GM12878 (cell line): ENCODE measurements around the gene KCNK17.

Experiments
- HDAC2 ChIP-seq: fragments of 200-600 bp; sonication (generic); IDR thresholded peaks from 2 replicates; pipeline ENCODE4 v1.6.1; 2017
- PKNOX1 ChIP-seq: fragments of 450-650 bp; IDR thresholded peaks from 2 replicates; pipeline ENCODE4 v1.6.1; 2016; ENCODE audit warnings: mild to moderate bottlenecking
- POLR2A ChIP-seq: IDR thresholded peaks from 2 replicates; pipeline ENCODE4 v1.6.1; 2011; ENCODE audit warnings: low read depth, mild to moderate bottlenecking, low read length
- RAD51 ChIP-seq: fragments of 450-650 bp; IDR thresholded peaks from 2 replicates; pipeline ENCODE4 v1.6.1; 2016; ENCODE audit warnings: moderate library complexity, mild to moderate bottlenecking, inconsistent platforms
- SP1 ChIP-seq: IDR thresholded peaks from one replicate; pipeline ENCODE4 v1.6.1; 2011; ENCODE audit warnings: low read depth, low read length
- SRF ChIP-seq, 2 experiments: IDR thresholded peaks; 2 replicates each; pipeline ENCODE4 v1.6.1; 2011; ENCODE audit warnings: low read depth in 2 of 2, low read length in 2 of 2, mild to moderate bottlenecking in 1 of 2, moderate library complexity in 1 of 2
- STAT3 ChIP-seq: IDR thresholded peaks from 2 replicates; pipeline ENCODE4 v1.6.1; 2011; ENCODE audit warnings: low read depth, low read length, improper control_type of control experiment
- ZNF274 ChIP-seq: IDR thresholded peaks from one replicate; pipeline ENCODE4 v1.8.0; 2011; ENCODE audit not compliant: insufficient read length, insufficient read depth
- TF ChIP-seq, protein P1 (sequence below), 3 experiments: IDR thresholded peaks in 2 of 3; conservative IDR thresholded peaks in 1 of 3; 2 replicates each; pipeline ENCODE4 v1.5.1; 2011; ENCODE audit warnings: low read depth in 3 of 3, low read length in 3 of 3, mild to moderate bottlenecking in 3 of 3, control low read depth in 2 of 3, moderate library complexity in 2 of 3, inconsistent platforms in 1 of 3, mixed read lengths in 1 of 3; ENCODE audit not compliant: control insufficient read depth in 2 of 3, insufficient read depth in 1 of 3; ENCODE audit errors: extremely low read depth in 1 of 3

- TF ChIP-seq POLR2A (no peak), HDAC2 (no peak), ZNF274 (no peak), SRF (IDR thresholded peaks at IDR 0.05; ENCODE audit: low read depth in 2 of 2, low read length in 2 of 2) (no peak), STAT3 (no peak), PKNOX1 (no peak), RAD51 (no peak), SP1 (no peak)
- TF ChIP-seq, protein P1, sequence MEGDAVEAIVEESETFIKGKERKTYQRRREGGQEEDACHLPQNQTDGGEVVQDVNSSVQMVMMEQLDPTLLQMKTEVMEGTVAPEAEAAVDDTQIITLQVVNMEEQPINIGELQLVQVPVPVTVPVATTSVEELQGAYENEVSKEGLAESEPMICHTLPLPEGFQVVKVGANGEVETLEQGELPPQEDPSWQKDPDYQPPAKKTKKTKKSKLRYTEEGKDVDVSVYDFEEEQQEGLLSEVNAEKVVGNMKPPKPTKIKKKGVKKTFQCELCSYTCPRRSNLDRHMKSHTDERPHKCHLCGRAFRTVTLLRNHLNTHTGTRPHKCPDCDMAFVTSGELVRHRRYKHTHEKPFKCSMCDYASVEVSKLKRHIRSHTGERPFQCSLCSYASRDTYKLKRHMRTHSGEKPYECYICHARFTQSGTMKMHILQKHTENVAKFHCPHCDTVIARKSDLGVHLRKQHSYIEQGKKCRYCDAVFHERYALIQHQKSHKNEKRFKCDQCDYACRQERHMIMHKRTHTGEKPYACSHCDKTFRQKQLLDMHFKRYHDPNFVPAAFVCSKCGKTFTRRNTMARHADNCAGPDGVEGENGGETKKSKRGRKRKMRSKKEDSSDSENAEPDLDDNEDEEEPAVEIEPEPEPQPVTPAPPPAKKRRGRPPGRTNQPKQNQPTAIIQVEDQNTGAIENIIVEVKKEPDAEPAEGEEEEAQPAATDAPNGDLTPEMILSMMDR (IDR thresholded peaks at IDR 0.05 in 2 of 3, conservative IDR thresholded peaks at IDR 0.05 in 1 of 3; ENCODE audit: control insufficient read depth in 2 of 3, extremely low read depth in 1 of 3, insufficient read depth in 1 of 3, low read depth in 3 of 3, low read length in 3 of 3) = no peak
Observed at GRCh38 chr6:39254999-39255535, 59.2 kb downstream of the KCNK17 start.
